HG02970 (cell line): ENCODE data around the gene NFATC1.

Source experiments
- ATAC-seq: cut with Tn5 transposase; IDR thresholded peaks from one replicate; pipeline ENCODE4 v1.9.1; 2021; ENCODE audit warnings: mild to moderate bottlenecking, moderate library complexity, moderate number of reproducible peaks; ENCODE audit not compliant: unreplicated experiment, low FRiP score

The NFATC1 gene

DNA sequence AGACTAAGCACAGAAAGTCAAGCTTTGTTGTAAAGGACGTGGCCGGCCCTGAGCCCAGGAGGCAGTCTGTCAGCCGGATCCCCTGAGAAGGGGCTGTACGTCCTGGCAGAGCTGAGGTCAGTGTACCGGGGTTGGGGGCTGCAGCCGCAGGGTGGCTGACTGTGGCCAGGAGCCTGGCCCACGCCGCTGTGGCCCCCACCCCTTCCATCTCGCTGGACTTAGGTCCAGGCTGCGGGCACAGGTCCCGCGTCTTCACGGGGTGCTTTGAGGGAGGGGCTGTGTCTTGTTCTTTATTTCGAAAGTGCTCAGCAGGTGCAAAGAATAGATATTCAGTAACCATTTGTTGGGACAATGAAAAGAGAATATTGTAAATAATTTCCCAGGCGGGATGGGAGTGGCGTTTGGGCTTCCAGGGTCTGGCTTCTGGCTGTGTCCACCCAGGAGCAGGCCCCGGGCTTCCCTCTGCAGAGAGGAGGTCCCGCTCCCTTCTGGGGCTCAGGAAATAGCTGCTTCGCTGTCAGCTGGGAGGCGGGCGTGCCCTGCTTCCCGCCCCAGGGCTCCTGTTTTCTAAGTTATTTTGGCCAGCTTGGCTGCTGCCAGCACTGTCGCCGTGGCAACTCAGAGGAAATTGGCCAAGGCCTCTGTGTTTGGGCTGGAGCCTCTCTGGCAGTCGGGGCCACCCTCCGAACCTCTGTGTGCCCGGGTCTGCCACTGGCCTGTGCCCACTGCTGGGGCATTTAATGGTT is 7.4 kb downstream of the NFATC1 start:
- ATAC-seq: no peak

GRCh38 chr18:79403723-79404566 is 8.2 kb downstream of the NFATC1 start:
- ATAC-seq: no peak

- no peak for ATAC-seq
These were observed 8.8 kb downstream of the NFATC1 start for GRCh38 chr18:79404567-79404910.

DNA sequence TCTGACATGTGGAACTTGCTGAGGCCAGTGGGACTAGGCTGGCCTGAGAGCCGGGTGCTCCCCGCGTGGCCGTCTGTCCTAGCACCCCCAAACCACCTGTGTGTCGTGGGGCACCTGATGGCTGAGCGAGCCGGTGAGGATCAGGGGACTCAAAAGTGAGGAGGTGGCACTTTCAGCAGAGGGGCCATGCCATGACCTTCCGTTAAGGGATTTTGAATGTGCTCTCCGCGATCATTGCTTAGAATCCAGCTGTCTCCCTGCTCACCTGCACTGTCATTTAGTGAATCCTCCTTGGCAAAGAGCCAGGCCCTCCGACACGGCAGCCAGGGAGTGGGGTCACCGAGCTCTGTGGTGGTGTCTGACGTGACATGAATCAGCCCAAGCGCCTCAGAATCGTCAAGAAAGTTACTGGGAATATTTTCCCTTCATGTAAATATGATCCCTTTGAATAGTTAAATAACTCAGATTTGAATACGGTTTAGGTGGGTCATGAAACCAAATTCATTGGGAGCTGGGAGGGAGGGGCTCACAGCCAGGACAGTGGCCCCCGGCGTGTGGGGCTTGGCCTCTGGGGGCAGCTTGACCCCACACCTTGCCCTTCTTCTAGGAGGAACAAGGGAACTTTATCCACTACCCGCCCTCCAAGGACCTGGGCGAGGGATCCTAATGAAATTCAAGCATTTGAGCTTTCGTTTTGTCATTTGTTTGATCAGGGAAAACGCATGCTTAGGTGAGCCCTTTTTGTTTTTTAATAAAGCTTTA is 9.5 kb downstream of the NFATC1 start:
- ATAC-seq: no peak

DNA sequence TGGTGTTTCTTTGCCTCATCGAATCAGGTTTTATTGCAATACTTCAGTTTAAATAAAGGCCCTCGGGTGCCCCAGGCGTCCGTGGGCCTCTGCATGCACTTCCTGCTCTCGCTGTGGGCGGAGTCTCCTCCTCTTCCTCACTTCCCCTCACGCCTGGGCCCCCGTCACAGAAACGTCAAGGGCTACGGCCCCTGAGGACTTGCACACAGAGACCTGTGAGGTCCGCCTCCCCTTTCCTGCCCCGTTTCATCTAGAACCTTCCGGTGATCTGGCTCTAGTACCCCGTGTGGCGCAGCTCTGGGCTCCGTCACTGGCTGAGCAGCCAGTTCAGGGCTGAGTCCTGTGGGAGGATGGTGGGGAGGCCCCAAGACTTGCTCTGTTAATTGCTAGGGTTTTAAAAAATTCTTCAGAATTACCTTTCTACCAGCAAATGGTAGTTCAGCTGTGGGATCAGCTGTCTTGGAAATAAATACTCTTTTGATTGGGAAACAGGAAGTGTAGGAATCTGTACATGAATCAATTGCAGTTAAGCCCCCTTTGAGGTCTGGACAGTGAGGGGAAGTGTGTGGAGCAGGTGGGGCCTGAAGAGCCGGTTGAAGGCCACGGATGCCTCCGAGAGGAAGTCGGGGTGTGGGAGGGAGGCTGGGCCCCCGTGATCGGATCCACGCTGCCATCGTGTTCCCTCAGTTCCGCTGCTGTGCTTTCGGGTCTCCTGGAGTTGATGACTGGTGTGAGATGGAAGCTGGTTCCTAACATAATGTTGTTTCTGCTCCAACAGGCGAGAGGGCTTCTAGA is 10.2 kb downstream of the NFATC1 start:
- ATAC-seq: no peak

DNA sequence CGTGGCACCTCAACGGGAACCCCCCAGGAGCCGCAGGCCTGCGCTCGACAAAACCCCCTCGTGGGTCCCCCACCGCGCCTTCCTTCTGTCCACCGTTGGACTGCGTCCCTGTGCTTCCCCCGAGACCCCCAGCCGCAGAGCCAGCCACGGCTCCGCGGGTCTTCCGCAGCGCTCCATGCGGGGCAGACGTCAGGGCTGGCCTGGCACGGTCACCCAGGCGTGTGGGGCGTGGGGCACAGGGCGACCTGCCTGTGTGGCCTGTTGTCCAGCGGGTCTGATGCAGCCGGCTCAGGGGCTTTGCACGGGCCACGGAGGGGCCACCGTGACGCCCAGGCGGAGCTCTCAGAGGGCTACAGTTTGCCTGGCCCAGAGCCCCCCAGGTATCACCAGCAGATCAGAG is 11.0 kb downstream of the NFATC1 start:
- no peak for ATAC-seq

GRCh38 chr18:79409313-79409712 is 13.6 kb downstream of the NFATC1 start:
- ATAC-seq: no peak

GRCh38 chr18:79410171-79410641 is 14.5 kb downstream of the NFATC1 start:
- ATAC-seq: no peak

DNA sequence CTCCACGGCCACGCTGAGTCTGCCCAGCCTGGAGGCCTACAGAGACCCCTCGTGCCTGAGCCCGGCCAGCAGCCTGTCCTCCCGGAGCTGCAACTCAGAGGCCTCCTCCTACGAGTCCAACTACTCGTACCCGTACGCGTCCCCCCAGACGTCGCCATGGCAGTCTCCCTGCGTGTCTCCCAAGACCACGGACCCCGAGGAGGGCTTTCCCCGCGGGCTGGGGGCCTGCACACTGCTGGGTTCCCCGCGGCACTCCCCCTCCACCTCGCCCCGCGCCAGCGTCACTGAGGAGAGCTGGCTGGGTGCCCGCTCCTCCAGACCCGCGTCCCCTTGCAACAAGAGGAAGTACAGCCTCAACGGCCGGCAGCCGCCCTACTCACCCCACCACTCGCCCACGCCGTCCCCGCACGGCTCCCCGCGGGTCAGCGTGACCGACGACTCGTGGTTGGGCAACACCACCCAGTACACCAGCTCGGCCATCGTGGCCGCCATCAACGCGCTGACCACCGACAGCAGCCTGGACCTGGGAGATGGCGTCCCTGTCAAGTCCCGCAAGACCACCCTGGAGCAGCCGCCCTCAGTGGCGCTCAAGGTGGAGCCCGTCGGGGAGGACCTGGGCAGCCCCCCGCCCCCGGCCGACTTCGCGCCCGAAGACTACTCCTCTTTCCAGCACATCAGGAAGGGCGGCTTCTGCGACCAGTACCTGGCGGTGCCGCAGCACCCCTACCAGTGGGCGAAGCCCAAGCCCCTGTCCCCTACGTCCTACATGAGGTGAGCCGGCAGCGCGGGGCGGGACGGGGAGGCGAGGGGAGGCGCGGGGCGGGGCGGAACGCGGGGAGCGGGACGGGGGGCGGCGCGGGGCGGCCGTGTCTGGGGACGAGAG is 15.2 kb downstream of the NFATC1 start:
- ATAC-seq: no peak

- ATAC-seq: no peak
These were observed 16.1 kb downstream of the NFATC1 start for GRCh38 chr18:79411614-79412526.

DNA sequence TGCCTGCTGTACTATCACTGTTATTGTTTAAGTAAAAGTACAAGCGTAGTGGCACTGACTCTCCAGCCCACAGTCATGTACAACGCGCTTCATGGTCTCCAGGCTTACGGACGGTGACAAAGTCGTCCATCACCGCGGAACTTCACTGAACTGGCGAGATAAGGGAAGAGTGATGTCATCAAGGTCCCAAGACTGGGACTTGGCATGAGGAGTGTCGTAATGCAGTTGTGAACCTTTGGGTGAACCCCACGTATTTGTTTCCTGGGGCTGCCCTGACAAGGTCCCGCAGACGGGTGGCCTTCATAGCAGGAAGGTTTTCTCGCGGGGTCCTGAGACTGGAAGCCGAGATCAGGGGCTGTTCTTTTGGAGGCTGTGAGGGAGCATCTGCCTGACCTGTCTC is 17.3 kb downstream of the NFATC1 start:
- no peak for ATAC-seq

DNA sequence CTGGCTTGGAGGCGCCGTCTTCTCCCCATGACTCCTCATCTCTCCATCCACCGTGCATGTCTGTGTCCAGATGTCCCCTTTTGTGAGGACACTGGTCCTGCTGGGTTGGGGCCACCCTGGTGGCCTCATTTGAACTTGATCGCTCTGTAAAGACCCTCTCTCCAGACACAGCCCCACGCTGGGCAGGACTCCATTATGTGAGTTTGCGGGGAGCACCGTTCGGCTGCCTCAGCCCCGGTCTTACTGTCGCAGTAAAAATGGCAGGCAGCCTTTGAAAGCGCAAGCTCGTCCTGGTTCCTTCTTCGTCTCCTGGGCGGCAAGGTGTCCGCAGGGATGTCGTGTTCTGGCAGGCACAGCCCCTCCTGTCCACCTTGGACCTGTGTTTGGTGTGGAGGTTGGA is 17.7 kb downstream of the NFATC1 start:
- ATAC-seq: no peak

- ATAC-seq: no peak
These were observed 18.2 kb downstream of the NFATC1 start for GRCh38 chr18:79413901-79414300.

GRCh38 chr18:79416022-79416676 is 20.4 kb downstream of the NFATC1 start:
- no peak for ATAC-seq

- no peak for ATAC-seq
These were observed 20.9 kb downstream of the NFATC1 start for GRCh38 chr18:79416677-79417052.

- no peak for ATAC-seq
These were observed 22.5 kb downstream of the NFATC1 start for GRCh38 chr18:79418236-79418635.

- no peak for ATAC-seq
These were observed 22.9 kb downstream of the NFATC1 start for GRCh38 chr18:79418642-79419041.
